SK-N-SH treated with all-trans-retinoic acid at 6 μM for 48 hours (cell line): ENCODE results near the gene TNS4.

Source experiments
- ATAC-seq: fragments of 200-7000 bp; cut with Tn5 transposase; 3 replicates; pipeline ENCODE4 v1.9.1; 2020; ENCODE audit warnings: mild to moderate bottlenecking, moderate library complexity
- BACH2 ChIP-seq: fragments of 250-450 bp; sonication (Bioruptor Pico); IDR thresholded peaks from 2 replicates; pipeline ENCODE4 v1.9.0; 2021; ENCODE audit warnings: mild to moderate bottlenecking, borderline replicate concordance
- CREB5 ChIP-seq: fragments of 250-450 bp; sonication (Bioruptor Pico); IDR thresholded peaks from 2 replicates; pipeline ENCODE4 v1.5.1; 2020; ENCODE audit warnings: low read depth, mild to moderate bottlenecking, moderate library complexity
- CSDC2 ChIP-seq: fragments of 250-450 bp; sonication (Bioruptor Pico); IDR thresholded peaks from 2 replicates; pipeline ENCODE4 v1.5.0; 2020; ENCODE audit warnings: mild to moderate bottlenecking, moderate library complexity
- CSRNP3 ChIP-seq: fragments of 250-450 bp; sonication (Bioruptor Pico); IDR thresholded peaks from 2 replicates; pipeline ENCODE4 v1.5.1; 2021; ENCODE audit warnings: mild to moderate bottlenecking, moderate library complexity
- ESRRG ChIP-seq: fragments of 250-450 bp; sonication (Bioruptor Pico); IDR thresholded peaks from 2 replicates; pipeline ENCODE4 v1.6.1; 2021; ENCODE audit warnings: mild to moderate bottlenecking
- GLIS3 ChIP-seq: fragments of 250-450 bp; sonication (Bioruptor Pico); IDR thresholded peaks from 2 replicates; pipeline ENCODE4 v1.5.0; 2020; ENCODE audit warnings: mild to moderate bottlenecking, moderate library complexity
- ISL1 ChIP-seq: fragments of 250-450 bp; sonication (Bioruptor Pico); IDR thresholded peaks from 2 replicates; pipeline ENCODE4 v2.1.2; 2022; ENCODE audit warnings: mild to moderate bottlenecking, moderate library complexity
- PATZ1 ChIP-seq: fragments of 250-450 bp; sonication (Bioruptor Pico); IDR thresholded peaks from 2 replicates; pipeline ENCODE4 v1.8.0; 2020; ENCODE audit warnings: mild to moderate bottlenecking, moderate library complexity, borderline replicate concordance
- POU6F1 ChIP-seq: fragments of 250-450 bp; sonication (Bioruptor Pico); IDR thresholded peaks from 2 replicates; pipeline ENCODE4 v1.8.0; 2021; ENCODE audit warnings: low read depth, mild to moderate bottlenecking, moderate library complexity, borderline replicate concordance
- PPARA ChIP-seq: fragments of 250-450 bp; sonication (Bioruptor Pico); IDR thresholded peaks from 2 replicates; pipeline ENCODE4 v1.5.0; 2020; ENCODE audit warnings: mild to moderate bottlenecking, borderline replicate concordance
- SNAI2 ChIP-seq: fragments of 250-450 bp; sonication (Bioruptor Pico); IDR thresholded peaks from 2 replicates; pipeline ENCODE4 v1.5.0; 2020; ENCODE audit warnings: mild to moderate bottlenecking, moderate library complexity
- TCF4 ChIP-seq: fragments of 250-450 bp; sonication (Bioruptor Pico); IDR thresholded peaks from 2 replicates; pipeline ENCODE4 v1.8.0; 2021; ENCODE audit warnings: mild to moderate bottlenecking, moderate library complexity, borderline replicate concordance
- TOX ChIP-seq: fragments of 250-450 bp; sonication (Bioruptor Pico); IDR thresholded peaks from 2 replicates; pipeline ENCODE4 v1.8.0; 2021; ENCODE audit warnings: mild to moderate bottlenecking, moderate library complexity, borderline replicate concordance
- TSHZ2 ChIP-seq: fragments of 250-450 bp; sonication (Bioruptor Pico); IDR thresholded peaks from 2 replicates; pipeline ENCODE4 v1.5.0; 2020; ENCODE audit warnings: mild to moderate bottlenecking, moderate library complexity
- ZC3H10 ChIP-seq: fragments of 250-450 bp; sonication (Bioruptor Pico); IDR thresholded peaks from 2 replicates; pipeline ENCODE4 v1.5.1; 2021; ENCODE audit warnings: mild to moderate bottlenecking, moderate library complexity
- ZFP3 ChIP-seq: fragments of 250-450 bp; sonication (Bioruptor Pico); IDR thresholded peaks from 2 replicates; pipeline ENCODE4 v1.5.0; 2020; ENCODE audit warnings: mild to moderate bottlenecking, moderate library complexity
- ZFP30 ChIP-seq: fragments of 450-650 bp; formaldehyde crosslinking; IDR thresholded peaks from 2 replicates; pipeline ENCODE4 v1.5.0; 2022; ENCODE audit warnings: mild to moderate bottlenecking, moderate library complexity
- ZNF565 ChIP-seq: fragments of 450-650 bp; formaldehyde crosslinking; conservative IDR thresholded peaks from 2 replicates; pipeline ENCODE4 v1.5.0; 2020; ENCODE audit warnings: low read depth, mild to moderate bottlenecking, moderate library complexity
- ZNF70 ChIP-seq: fragments of 450-650 bp; formaldehyde crosslinking; IDR thresholded peaks from 2 replicates; pipeline ENCODE4 v1.5.0; 2020; ENCODE audit warnings: mild to moderate bottlenecking, moderate library complexity
- ZNF8 ChIP-seq: fragments of 450-650 bp; formaldehyde crosslinking; IDR thresholded peaks from 2 replicates; pipeline ENCODE4 v1.5.0; 2020; ENCODE audit warnings: mild to moderate bottlenecking, moderate library complexity

The TNS4 gene

GRCh38 chr17:40490982-40491381, 10.4 kb downstream of the TNS4 start:
- ATAC-seq = no peak
- TF ChIP-seq ZNF565 (CRISPR knock-in tag) = no peak
- TF ChIP-seq ESRRG = no peak
- no peak for TF ChIP-seq ZNF70 (CRISPR knock-in tag)
- no peak for TF ChIP-seq CREB5 (CRISPR knock-in tag)
- no peak for TF ChIP-seq BACH2 (CRISPR knock-in tag)
- no peak for TF ChIP-seq SNAI2 (CRISPR knock-in tag)
- TF ChIP-seq ZFP3 (CRISPR knock-in tag) = no peak
- TF ChIP-seq CSRNP3 (CRISPR knock-in tag) = no peak
- TF ChIP-seq TSHZ2 (CRISPR knock-in tag) = no peak
- TF ChIP-seq ZNF8 (CRISPR knock-in tag) = no peak
- no peak for TF ChIP-seq TOX (CRISPR knock-in tag)
- no peak for TF ChIP-seq TCF4 (CRISPR knock-in tag)
- no peak for TF ChIP-seq PPARA (CRISPR knock-in tag)
- TF ChIP-seq ZC3H10 (CRISPR knock-in tag) = no peak
- TF ChIP-seq ISL1 (CRISPR knock-in tag) = no peak
- TF ChIP-seq POU6F1 (CRISPR knock-in tag) = no peak
- no peak for TF ChIP-seq GLIS3 (CRISPR knock-in tag)
- no peak for TF ChIP-seq PATZ1
- TF ChIP-seq ZFP30 (CRISPR knock-in tag) = no peak

- no peak for TF ChIP-seq POU6F1 (CRISPR knock-in tag)
- TF ChIP-seq TSHZ2 (CRISPR knock-in tag) = no peak
- TF ChIP-seq CSDC2 (CRISPR knock-in tag) = no peak
- peak; percentile 39; the same call in 1 of the 2 replicates for TF ChIP-seq TCF4 (CRISPR knock-in tag)
- peak; percentile 67 for ATAC-seq
Measured at GRCh38 chr17:40490289-40490853, 11.1 kb downstream of the TNS4 start.
